Activated CD4-positive, alpha-beta T cell treated with anti-CD3 and anti-CD28 coated beads, Interleukin-2, amount 10 ng/mL, durations not matched to agents 24 days and 14 days (primary cell): ENCODE measurements around the gene RAI1. TPM values are rescaled to one million over a fixed set of nuclear protein-coding genes. Genes with fewer than 3 reads are reported as not detected.
A peak's percentile ranks its signal among the peaks of the same experiment; 100 is the strongest.

Source experiments
- DNase-seq: peaks from one replicate; pipeline ENCODE4 v3.0.0; 2022
- H3K27ac Mint-ChIP-seq: one replicate; pipeline ENCODE4 v1.8.0; 2022; ENCODE audit warnings: mild to moderate bottlenecking, mixed read lengths
- H3K27me3 Mint-ChIP-seq: one replicate; pipeline ENCODE4 v1.8.0; 2022; ENCODE audit warnings: mixed read lengths
- H3K36me3 Mint-ChIP-seq: one replicate; pipeline ENCODE4 v1.8.0; 2022; ENCODE audit warnings: low read depth, mild to moderate bottlenecking, mixed read lengths
- H3K4me1 Mint-ChIP-seq: one replicate; pipeline ENCODE4 v1.8.0; 2021; ENCODE audit warnings: mixed read lengths
- H3K4me3 Mint-ChIP-seq: one replicate; pipeline ENCODE4 v1.8.0; 2022; ENCODE audit warnings: mild to moderate bottlenecking, moderate library complexity, mixed read lengths
- H3K9me3 Mint-ChIP-seq: one replicate; pipeline ENCODE4 v1.8.0; 2021; ENCODE audit warnings: mixed read lengths
- intact Hi-C: fragments of 100-400 bp; cut with micrococcal nuclease; formaldehyde crosslinking; loops from one replicate; pipeline ENCODE4 v1.15.1; 2023
- total RNA-seq: library from RNA; stranded (reverse); gene quantifications from 2 replicates; pipeline ENCODE4 v1.2.3, GENCODE V29; 2022

The RAI1 gene
- total RNA-seq, 1 donor from 2014 or later: 34.5 TPM

DNA sequence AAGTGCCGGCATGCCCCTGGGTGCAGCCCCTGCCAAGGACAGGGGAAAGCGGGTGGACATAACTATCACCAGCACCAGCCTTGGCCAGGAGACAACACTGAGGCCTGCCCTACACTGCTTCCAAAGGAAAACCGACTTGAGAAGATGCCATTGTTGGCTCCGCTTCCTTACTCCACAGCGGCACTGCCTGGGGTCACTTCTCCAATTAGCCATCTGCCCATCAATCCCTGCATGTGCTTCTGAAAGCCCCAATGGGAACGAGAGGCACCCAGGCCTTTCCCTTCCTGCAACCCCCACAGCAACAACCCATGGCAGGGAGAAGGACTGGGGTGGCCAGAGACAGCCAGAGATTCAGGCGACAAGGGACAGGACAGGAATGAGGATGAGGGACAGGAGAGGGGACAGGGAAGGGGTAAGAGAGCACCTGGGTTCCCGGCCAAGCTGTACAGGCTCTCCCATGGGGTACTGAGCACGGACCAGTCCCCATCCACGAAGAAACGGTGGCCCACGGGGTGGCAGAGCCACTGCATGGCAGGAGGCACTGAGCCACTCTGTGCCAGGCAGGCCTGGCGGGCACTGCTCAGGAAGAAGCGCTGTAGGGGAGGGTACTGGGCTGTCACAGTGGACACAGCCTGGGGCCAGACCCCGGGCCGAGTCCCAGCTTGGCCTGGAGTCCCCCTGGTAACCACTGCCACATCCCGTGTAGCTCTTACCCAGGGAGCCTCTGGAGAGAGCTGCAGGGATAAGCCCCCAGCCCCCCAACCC, 134.4 kb downstream of the RAI1 start:
- peaks cover 28% of the 10 kb centered on the region for H3K4me1 Mint-ChIP-seq
- DNase-seq: no peak
- H3K9me3 Mint-ChIP-seq: no peaks in the 10 kb centered on the region
- H3K27me3 Mint-ChIP-seq: no peaks in the 10 kb centered on the region
- no peak overlapping the region for H3K4me3 Mint-ChIP-seq
- intact Hi-C loops: no loop called here
- peak overlapping the region; percentile 1 for H3K27ac Mint-ChIP-seq
- H3K36me3 Mint-ChIP-seq: peaks cover 66% of the 10 kb centered on the region

DNA sequence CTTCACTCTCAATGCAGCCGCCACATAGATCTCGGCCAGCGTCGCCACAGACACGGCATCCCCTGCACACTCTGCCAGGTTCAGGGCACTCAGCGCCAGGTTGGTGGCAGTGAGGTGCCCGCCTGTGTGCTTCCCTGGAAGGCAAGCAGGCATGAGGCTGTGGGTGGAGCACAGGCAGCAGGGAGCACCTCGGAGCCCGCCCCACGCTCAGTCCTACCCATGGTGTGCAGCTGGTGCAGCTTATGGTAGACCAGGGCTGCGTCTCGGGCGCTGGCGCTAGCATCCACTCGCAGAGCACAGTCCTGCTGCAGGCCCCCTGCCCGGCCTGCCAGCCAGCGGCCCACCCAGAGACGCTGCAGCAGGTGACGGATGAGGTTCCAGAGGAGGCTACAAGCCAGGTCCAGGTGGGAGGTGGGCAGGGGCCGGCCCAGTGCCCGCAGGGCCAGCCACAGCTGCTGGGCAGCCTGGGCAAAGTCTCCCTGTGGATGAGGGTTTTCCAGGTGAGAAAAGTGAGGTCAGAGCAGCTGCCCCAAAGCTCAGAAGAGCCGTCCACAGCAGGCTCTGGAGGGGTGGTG, 135.1 kb downstream of the RAI1 start:
- Mint-ChIP-seq H3K27ac (no peak overlapping the region), H3K4me3 (no peak overlapping the region), H3K4me1 (peaks cover 34% of the 10 kb centered on the region), H3K36me3 (peaks cover 63% of the 10 kb centered on the region), H3K27me3 (no peaks in the 10 kb centered on the region), H3K9me3 (no peaks in the 10 kb centered on the region)
- no peak for DNase-seq
- intact Hi-C loops: no loop called here

DNA sequence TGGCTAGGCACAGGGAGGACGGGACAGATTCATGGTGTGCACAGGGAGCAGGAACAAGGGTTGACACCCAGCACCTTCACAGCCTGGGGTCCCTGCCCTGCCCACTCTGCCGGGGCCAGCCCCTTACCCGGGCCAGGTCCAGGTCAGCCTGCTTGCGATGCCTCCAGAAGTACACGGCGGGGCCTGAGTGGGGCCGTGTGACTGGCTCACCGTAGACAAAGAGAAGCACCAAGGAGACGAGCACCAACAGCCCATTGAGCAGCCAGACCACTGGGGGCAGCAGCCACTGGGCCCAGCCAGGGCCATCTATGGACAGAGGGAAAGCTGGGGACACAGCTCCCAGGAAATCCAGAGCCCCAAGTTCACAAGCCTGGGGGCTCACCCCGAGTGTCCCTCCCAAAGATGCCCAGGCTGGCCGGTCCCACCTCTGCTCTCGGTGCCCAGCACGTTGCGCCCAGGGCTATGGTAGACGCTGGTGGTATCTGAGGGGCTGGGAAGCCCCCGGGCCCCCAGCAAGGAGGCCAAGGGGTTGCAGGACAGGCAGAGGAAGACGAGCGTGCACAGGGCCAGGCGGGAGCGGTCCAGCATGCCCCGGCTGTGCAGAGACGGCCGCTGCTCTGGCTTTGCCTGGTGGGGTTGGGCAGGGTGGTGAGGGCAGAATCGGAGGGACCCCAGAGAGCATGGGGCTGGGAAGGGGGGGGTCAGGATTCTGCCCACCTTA, 135.7 kb downstream of the RAI1 start:
- DNase-seq: no peak
- H3K4me1 Mint-ChIP-seq: peaks cover 37% of the 10 kb centered on the region
- intact Hi-C loops: no loop called here
- no peaks in the 10 kb centered on the region for H3K27me3 Mint-ChIP-seq
- peaks cover 59% of the 10 kb centered on the region for H3K36me3 Mint-ChIP-seq
- H3K27ac Mint-ChIP-seq: no peak overlapping the region
- H3K9me3 Mint-ChIP-seq: no peaks in the 10 kb centered on the region
- H3K4me3 Mint-ChIP-seq: no peak overlapping the region

DNA sequence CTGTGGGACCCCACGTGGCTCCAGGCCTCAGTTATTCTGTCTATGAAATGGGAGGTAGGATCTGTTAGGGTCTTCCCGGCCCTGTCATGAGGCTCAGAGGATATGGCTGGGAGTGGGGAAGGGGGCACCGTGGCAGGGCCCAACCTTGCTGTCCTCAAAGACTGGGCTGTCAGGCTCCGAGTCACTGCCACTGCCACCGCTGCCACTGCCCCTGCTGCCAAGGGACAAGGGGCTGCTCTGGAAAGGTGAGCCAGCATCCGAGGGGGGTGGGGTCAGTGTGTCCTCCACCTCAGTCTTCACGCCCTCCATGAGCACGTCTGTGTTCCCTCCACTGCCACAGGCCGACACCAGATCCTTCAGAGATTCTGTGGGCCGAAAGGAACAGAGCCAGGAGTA, 136.3 kb downstream of the RAI1 start:
- Mint-ChIP-seq H3K4me1 (peaks cover 40% of the 10 kb centered on the region), H3K27ac (no peak overlapping the region), H3K36me3 (peaks cover 57% of the 10 kb centered on the region), H3K27me3 (no peaks in the 10 kb centered on the region), H3K4me3 (no peak overlapping the region), H3K9me3 (no peaks in the 10 kb centered on the region)
- intact Hi-C loops: no loop called here
- DNase-seq: no peak

DNA sequence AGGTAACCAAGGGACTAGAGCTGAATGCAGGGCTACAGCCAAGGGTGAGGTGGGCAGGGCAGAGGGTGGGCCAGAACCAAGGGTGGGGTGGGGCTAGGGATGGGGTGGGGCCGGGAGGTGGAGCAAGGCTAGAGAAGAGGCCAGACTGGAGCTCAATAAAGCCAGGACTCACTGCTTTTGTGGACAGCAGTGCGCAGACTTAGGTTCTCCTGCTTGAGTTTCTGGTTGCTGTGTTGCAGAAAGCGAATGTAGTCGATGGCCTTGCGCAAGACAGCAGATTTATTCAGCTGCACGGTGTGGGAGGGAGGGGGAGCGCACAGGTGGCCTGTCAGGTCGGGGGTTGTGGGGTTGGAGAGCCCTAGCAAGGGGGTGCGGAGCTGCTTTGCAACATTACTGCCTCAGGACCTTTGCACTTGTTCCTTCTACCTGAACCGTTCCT, 136.8 kb downstream of the RAI1 start:
- no peak overlapping the region for H3K4me3 Mint-ChIP-seq
- H3K27me3 Mint-ChIP-seq: no peaks in the 10 kb centered on the region
- peaks cover 54% of the 10 kb centered on the region for H3K36me3 Mint-ChIP-seq
- H3K27ac Mint-ChIP-seq: no peak overlapping the region
- DNase-seq: no peak
- H3K9me3 Mint-ChIP-seq: no peaks in the 10 kb centered on the region
- intact Hi-C loops: no loop called here
- peaks cover 46% of the 10 kb centered on the region for H3K4me1 Mint-ChIP-seq

DNA sequence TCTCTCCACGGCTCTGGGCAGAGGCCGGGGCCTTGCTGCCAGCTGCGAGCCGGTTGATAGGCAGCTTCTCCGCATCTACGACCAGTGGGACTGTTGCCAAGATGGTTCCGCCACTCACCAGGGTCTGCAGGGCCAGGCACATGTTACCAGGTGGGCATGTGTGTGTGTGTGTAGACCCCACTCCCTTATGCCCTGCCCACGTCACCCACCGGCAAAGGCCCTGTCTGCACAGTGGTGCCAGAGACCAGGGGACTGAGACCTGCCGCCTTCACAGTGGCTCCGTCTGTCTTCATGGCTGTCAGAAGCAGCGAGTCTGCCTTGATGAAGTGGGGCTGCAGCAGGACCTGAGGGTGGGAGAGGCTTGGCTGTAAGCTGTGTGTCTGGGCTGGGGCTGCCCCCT, 137.9 kb downstream of the RAI1 start:
- Mint-ChIP-seq H3K27ac (peak overlapping the region; percentile 75), H3K27me3 (no peaks in the 10 kb centered on the region), H3K4me3 (no peak overlapping the region), H3K9me3 (no peaks in the 10 kb centered on the region), H3K4me1 (peaks cover 49% of the 10 kb centered on the region), H3K36me3 (peaks cover 51% of the 10 kb centered on the region)
- intact Hi-C loops: loop anchor here (1.0 kb wide), 1 partner anchor 19 kb away; no protein-coding TSS in a partner anchor
- DNase-seq: no peak

DNA sequence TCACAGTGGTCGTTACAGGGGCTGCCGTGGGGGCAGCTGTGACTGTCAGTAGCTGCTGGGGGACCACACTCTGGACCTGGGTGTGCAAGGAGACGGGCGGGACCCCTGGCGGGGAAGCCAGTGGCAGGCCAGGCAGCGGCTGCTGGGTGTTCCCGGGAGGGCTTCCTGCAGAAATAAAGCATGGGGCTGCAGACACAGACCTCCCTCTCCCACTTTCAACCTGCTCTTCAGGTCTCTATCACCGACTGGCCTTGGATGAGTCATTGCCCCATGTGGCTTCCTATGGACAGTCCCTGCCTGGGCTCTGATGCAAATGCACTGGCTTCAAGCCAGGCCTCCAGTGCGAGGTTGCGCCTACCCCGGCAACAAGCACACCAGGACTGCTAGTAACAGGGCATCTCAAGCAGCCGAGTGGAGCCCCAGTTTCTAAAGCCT, 138.3 kb downstream of the RAI1 start:
- DNase-seq: peak; percentile 84
- peaks cover 50% of the 10 kb centered on the region for H3K36me3 Mint-ChIP-seq
- no peaks in the 10 kb centered on the region for H3K9me3 Mint-ChIP-seq
- intact Hi-C loops: loop anchor here (1.0 kb wide), 1 partner anchor 19 kb away; no protein-coding TSS in a partner anchor
- peak overlapping the region; percentile 82 for H3K27ac Mint-ChIP-seq
- peaks cover 54% of the 10 kb centered on the region for H3K4me1 Mint-ChIP-seq
- H3K4me3 Mint-ChIP-seq: peak overlapping the region; percentile 85
- H3K27me3 Mint-ChIP-seq: no peaks in the 10 kb centered on the region

DNA sequence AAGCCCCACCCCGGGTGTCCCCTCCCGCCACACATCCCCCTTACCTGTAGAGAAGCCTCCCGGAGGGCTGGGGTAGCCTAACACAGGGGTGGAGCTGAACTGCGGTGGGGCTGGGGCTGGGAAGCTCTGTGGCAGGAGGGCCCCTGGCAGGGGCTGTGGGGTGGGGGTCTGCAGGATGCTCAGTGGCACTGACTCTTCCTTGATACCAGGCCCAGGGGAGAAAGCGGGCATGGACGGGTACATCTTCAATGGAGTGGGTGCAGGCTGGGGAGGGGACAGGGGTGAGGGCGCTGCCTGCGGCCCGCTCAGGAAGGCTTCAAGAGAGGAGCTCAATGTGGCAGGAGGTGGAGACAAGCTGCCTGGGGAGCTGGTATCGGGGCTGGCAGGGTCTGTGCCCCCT, 138.8 kb downstream of the RAI1 start:
- intact Hi-C loops: loop anchor here (5.0 kb wide), 2 partner anchors 68 to 217 kb away; partner anchors contain the start of genes ATPAF2 and GID4
- DNase-seq: no peak
- Mint-ChIP-seq H3K4me1 (peaks cover 58% of the 10 kb centered on the region), H3K36me3 (peaks cover 45% of the 10 kb centered on the region), H3K4me3 (peak overlapping the region; percentile 85), H3K9me3 (no peaks in the 10 kb centered on the region), H3K27ac (peak overlapping the region; percentile 82), H3K27me3 (no peaks in the 10 kb centered on the region)

DNA sequence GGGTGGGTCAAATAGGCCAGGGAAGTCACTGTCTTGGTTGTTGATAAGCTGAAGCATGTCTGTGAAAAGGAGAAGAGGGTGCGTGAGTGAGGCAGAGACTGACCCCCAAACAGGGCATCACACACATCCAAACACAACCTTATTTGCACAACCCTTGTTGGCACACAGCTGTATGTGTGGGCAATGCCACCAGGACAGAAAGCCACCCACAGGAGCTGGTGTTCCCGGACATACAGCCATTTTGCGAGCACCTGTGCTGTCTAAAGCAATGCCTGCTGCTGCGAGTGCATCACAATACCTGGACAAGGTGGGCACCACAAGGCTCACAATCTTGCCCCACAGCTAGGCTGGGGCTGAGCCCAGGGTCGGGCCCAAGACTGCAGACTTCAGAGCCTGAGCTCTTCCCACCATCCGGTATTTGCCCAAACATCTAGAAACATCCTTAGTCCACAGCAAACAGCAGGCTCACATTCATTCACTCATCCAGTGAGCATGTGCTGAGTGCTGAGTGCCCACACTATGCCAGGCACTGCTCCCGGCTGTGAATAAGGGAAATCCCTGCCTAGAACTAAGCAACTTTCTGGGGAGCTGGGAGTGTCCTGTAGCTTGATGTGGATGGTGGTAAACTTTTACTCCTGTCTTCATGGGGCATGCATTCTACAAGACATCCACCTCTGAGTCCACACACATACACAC, 139.4 kb downstream of the RAI1 start:
- Mint-ChIP-seq H3K9me3 (no peaks in the 10 kb centered on the region), H3K4me3 (peak overlapping the region; percentile 85), H3K27me3 (no peaks in the 10 kb centered on the region), H3K36me3 (peaks cover 42% of the 10 kb centered on the region), H3K4me1 (peaks cover 62% of the 10 kb centered on the region), H3K27ac (peak overlapping the region; percentile 82)
- DNase-seq: no peak
- intact Hi-C loops: loop anchor here (5.0 kb wide), 2 partner anchors 68 to 217 kb away; partner anchors contain the start of genes ATPAF2 and GID4

DNA sequence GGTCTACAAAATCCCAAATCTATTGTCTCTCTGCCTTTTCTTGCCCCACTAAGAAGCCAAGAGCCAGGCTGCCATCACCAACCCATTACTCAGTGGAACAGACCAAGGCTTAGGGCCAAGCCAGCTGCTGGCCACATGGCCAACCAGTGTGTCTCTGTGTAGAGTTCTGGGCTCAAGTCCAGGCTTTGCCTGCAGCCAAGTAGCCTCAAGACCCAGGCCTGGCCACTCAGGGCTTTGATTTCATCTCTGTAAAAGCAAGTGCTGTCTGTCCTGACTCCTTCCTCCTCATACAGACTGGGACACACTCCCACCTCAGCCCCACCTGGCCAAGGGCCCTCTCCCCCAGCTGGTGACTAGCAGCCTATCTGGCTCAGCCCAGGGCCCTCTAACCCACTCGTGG, 140.9 kb downstream of the RAI1 start:
- H3K9me3 Mint-ChIP-seq: no peaks in the 10 kb centered on the region
- H3K4me1 Mint-ChIP-seq: peaks cover 76% of the 10 kb centered on the region
- intact Hi-C loops: loop anchor here (5.0 kb wide), 2 partner anchors 70 to 215 kb away; partner anchors contain the start of genes ATPAF2 and GID4
- peak overlapping the region; percentile 85 for H3K4me3 Mint-ChIP-seq
- H3K27ac Mint-ChIP-seq: peak overlapping the region; percentile 74
- DNase-seq: no peak
- peaks cover 39% of the 10 kb centered on the region for H3K36me3 Mint-ChIP-seq
- H3K27me3 Mint-ChIP-seq: no peaks in the 10 kb centered on the region

DNA sequence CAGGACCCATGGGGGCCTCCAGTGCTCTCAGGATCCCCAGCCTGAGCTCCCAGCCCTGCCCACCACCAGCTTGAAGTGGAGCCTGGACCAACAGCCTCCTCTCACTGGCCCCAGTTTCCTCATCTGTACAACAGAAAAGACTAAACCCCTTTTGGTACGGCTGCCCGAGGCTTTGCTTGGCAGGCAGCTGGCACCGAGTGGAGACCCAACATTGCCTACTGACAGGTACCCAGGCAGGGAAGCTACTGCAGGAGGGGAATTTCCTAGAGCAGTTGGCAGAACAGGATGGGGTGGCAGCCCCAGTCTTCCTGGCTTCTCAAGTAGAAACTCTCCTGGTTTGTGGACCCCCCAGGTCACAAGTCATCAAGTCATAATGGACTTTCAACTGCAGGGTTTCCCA, 141.4 kb downstream of the RAI1 start:
- peak overlapping the region; percentile 85 for H3K4me3 Mint-ChIP-seq
- H3K9me3 Mint-ChIP-seq: no peaks in the 10 kb centered on the region
- H3K27ac Mint-ChIP-seq: peak overlapping the region; percentile 74
- no peaks in the 10 kb centered on the region for H3K27me3 Mint-ChIP-seq
- no peak for DNase-seq
- H3K4me1 Mint-ChIP-seq: peaks cover 80% of the 10 kb centered on the region
- intact Hi-C loops: loop anchor here (1.0 to 5.0 kb wide), 3 partner anchors 33 to 215 kb away; partner anchors contain the start of genes ATPAF2 and GID4
- H3K36me3 Mint-ChIP-seq: peaks cover 36% of the 10 kb centered on the region

DNA sequence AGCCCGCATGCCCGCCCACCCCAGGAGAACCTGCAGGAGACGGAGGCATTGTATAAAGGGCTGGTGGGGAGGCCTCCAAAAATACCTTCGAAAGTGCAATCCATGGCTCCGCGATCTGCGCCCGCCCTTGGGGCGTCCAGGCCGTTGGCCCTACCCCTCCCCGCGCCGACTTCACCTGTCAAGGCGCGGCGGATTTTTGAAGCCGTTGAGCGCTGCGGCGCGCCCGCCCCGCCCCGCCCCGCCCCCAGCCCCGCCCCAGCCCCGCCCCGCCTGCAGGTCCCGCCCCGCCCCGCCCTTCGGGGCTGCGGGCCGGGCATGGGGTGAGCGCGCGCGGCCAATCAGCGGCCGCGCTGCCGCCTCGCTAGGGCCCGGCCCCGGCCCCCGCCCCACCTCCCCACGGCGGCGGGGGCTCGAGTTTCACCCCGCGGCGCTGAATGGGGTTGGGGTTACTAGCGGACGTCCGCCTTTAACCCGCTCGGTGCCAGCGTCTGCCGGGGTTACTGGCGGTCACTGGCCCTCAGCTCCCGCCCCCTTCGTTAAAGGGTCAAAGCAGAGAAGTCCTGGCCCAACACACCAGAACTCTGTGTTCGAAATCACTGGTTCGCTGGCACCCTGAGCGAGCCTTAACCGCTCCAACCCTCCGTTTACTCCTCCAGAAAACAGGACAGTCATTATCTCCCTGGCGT, 142.3 kb downstream of the RAI1 start:
- Mint-ChIP-seq H3K4me3 (peak overlapping the region; percentile 85), H3K9me3 (no peaks in the 10 kb centered on the region), H3K4me1 (peaks cover 84% of the 10 kb centered on the region), H3K27me3 (no peaks in the 10 kb centered on the region), H3K36me3 (peaks cover 32% of the 10 kb centered on the region), H3K27ac (peak overlapping the region; percentile 93)
- peak; percentile 95 for DNase-seq
- intact Hi-C loops: loop anchor here (1.0 to 5.0 kb wide), 4 partner anchors 31 to 214 kb away; partner anchors contain the start of genes ATPAF2 and GID4
